ENCODE data around the gene NCAM1.

Gene NCAM1

GRCh38 chr11:112961751-112962578 is 745 bp downstream of the NCAM1 start:
- TF ChIP-seq CTCF (conservative IDR thresholded peaks at IDR 0.05) (no peak), ZFX (IDR thresholded peaks at IDR 0.05) (no peak)
- H3K27ac ChIP-seq: no peak overlapping the region

GRCh38 chr11:112962579-112963367 is 1.6 kb downstream of the NCAM1 start:
- no peak overlapping the region for H3K27ac ChIP-seq
- TF ChIP-seq ZFX (IDR thresholded peaks at IDR 0.05) (no peak), CTCF (conservative IDR thresholded peaks at IDR 0.05) (no peak)

- H3K27ac ChIP-seq: no peak overlapping the region
- TF ChIP-seq ZFX (IDR thresholded peaks at IDR 0.05): no peak
- TF ChIP-seq CTCF (conservative IDR thresholded peaks at IDR 0.05): no peak
These were observed 2.2 kb downstream of the NCAM1 start for GRCh38 chr11:112963368-112963955.

GRCh38 chr11:112965656-112966055 is 4.4 kb downstream of the NCAM1 start:
- H3K27ac ChIP-seq: no peak overlapping the region
- no peak for TF ChIP-seq ZFX (IDR thresholded peaks at IDR 0.05)
- TF ChIP-seq CTCF (conservative IDR thresholded peaks at IDR 0.05): no peak

GRCh38 chr11:112966561-112966960 is 5.3 kb downstream of the NCAM1 start:
- no peak for TF ChIP-seq CTCF (conservative IDR thresholded peaks at IDR 0.05)
- TF ChIP-seq ZFX (IDR thresholded peaks at IDR 0.05): no peak
- H3K27ac ChIP-seq: no peak overlapping the region

- no peak for TF ChIP-seq ZFX (IDR thresholded peaks at IDR 0.05)
- no peak for TF ChIP-seq CTCF (conservative IDR thresholded peaks at IDR 0.05)
- no peak overlapping the region for H3K27ac ChIP-seq
These were observed 5.9 kb downstream of the NCAM1 start for GRCh38 chr11:112967082-112967481.
